Measurements from ENCODE around the gene ENPP7. TPM values are rescaled to one million over a fixed set of nuclear protein-coding genes. Genes with fewer than 3 reads are reported as not detected.

The ENPP7 gene
- polyA plus RNA-seq, 1 donor (not counting 4 experiments of a cell fraction or from before 2014, with no cell fraction given) = not detected

DNA sequence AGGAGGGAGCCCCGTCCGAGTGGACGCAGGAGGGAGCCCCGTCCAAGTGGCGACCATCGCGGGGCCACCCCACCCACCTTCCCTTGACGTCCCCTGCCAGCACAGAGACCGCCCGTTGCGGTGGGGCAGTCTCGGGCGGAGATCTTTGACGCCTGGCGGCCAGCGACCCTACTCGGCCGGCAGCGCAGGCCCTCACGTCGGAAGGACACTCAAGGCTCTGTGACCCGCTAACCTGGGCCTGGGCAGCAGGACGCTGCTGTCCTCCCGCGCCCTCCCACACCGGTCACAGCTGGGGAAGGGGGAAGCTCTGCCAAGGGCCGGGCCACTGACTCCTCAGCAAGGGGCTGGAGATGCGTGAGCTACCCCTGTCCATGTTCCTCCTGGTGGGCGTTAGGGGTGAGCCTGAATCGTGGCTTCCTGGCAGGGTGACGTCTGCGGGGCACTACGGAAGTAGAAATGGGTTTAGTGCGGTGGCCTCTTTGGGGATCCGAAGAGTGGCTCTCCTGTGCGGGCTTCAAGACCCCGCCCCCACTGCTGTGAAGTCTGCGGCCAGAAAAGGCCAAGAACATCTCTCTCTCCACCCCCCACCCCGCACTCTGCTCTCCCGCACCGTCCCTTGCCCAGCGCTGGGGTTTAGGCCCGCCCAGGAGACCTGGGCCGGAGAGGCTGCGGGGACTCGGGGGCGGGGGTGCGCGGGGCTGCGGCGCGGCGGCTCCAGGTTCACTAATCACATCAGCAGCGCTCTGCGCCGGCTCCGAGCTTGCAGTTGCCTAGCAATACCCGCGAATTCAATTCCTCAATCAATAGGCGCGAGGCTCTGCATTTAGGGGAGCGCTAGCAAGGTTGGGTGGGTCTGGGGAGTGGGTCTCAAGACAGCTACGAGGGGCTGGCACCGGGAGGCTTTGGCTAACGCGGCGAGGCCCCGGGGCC, 60.3 kb downstream of the ENPP7 start:
- FAIRE-seq = no peak
- H3K4me2 ChIP-seq (ENCODE audit: control insufficient read depth, extremely low read depth, insufficient read depth, low read depth, low read length) = no peak overlapping the region

DNA sequence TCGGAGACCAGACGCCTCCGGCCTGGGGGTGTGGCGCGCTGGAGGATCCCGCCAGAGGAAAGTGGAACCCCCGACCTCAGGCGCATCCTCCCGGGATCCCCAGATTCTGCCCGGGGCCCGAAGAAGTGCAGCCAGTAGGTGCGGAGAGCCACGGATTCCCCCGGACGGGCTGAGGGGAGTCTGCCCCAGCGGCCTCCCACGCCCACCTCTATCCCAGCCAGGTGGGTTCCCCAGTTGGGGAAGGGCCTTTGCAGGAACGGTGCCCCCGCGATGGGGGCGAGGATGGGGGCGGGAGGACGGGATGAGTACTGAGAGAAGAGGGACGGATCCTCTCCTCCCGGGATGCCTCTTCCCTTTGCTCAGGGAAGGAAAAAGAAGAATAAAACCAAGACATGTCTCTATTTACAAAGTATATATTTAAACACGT, 61.0 kb downstream of the ENPP7 start:
- H3K9ac ChIP-seq (ENCODE audit: control insufficient read depth, extremely low read depth, insufficient read depth, low read length) = no peak overlapping the region
- no peak overlapping the region for H3K27ac ChIP-seq (ENCODE audit: control insufficient read depth, insufficient read depth, low read length)
- H3K79me2 ChIP-seq (ENCODE audit: control insufficient read depth, insufficient read depth, low read length) = no peaks in the 10 kb centered on the region
- peak; percentile 89 for TF ChIP-seq EZH2 (IDR thresholded peaks at IDR 0.05; ENCODE audit: low read length)
- TF ChIP-seq, protein P1, sequence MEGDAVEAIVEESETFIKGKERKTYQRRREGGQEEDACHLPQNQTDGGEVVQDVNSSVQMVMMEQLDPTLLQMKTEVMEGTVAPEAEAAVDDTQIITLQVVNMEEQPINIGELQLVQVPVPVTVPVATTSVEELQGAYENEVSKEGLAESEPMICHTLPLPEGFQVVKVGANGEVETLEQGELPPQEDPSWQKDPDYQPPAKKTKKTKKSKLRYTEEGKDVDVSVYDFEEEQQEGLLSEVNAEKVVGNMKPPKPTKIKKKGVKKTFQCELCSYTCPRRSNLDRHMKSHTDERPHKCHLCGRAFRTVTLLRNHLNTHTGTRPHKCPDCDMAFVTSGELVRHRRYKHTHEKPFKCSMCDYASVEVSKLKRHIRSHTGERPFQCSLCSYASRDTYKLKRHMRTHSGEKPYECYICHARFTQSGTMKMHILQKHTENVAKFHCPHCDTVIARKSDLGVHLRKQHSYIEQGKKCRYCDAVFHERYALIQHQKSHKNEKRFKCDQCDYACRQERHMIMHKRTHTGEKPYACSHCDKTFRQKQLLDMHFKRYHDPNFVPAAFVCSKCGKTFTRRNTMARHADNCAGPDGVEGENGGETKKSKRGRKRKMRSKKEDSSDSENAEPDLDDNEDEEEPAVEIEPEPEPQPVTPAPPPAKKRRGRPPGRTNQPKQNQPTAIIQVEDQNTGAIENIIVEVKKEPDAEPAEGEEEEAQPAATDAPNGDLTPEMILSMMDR (optimal IDR thresholded peaks at IDR 0.05 in 1 of 3, IDR thresholded peaks at IDR 0.05 in 1 of 3, conservative IDR thresholded peaks at IDR 0.05 in 1 of 3; ENCODE audit: extremely low read depth in 1 of 3, insufficient read depth in 2 of 3, low read length in 3 of 3) = no peak
- H3K27me3 ChIP-seq (ENCODE audit: control insufficient read depth, extremely low read depth, insufficient read depth, low read length) = peaks cover 61% of the 10 kb centered on the region
- no peaks in the 10 kb centered on the region for H3K9me1 ChIP-seq (ENCODE audit: control insufficient read depth, extremely low read depth, insufficient read depth, low read length)
- dilution Hi-C loops (cut with MboI; ENCODE audit: extremely low pct_ligation_motif_present, low sequenced_read_pairs) = no loop called here
- H3K36me3 ChIP-seq (ENCODE audit: control insufficient read depth in 2 of 2, extremely low read depth in 1 of 2, insufficient read depth in 2 of 2, low read length in 2 of 2) = peaks cover 6 to 8% of the 10 kb centered on the region in 2 experiments
- H4K20me1 ChIP-seq (ENCODE audit: control insufficient read depth, extremely low read depth, insufficient read depth, low read length) = no peaks in the 10 kb centered on the region
- no peaks in the 10 kb centered on the region for H3K9me3 ChIP-seq (ENCODE audit: control insufficient read depth, low read depth, low read length)
- DNase-seq (ENCODE audit: low read depth, low spot score) (no peak), FAIRE-seq (no peak)
- no peak overlapping the region for H2AFZ ChIP-seq (ENCODE audit: control insufficient read depth, low read length)
- peaks cover 20% of the 10 kb centered on the region for H3K4me1 ChIP-seq (ENCODE audit: control insufficient read depth, extremely low read depth, insufficient read depth, low read length)
- no peak overlapping the region for H3K4me3 ChIP-seq (ENCODE audit: control insufficient read depth in 2 of 3, extremely low read depth in 1 of 3, insufficient read depth in 2 of 3, low read depth in 1 of 3, low read length in 3 of 3)
- peak overlapping the region; percentile 37 for H3K4me2 ChIP-seq (ENCODE audit: control insufficient read depth, extremely low read depth, insufficient read depth, low read depth, low read length)

More for the DNA sequence above, 60.3 kb downstream of the ENPP7 start:
- Histone ChIP-seq H3K36me3 (ENCODE audit: control insufficient read depth in 2 of 2, extremely low read depth in 1 of 2, insufficient read depth in 2 of 2, low read length in 2 of 2) (peaks cover 6 to 8% of the 10 kb centered on the region in 2 experiments), H3K9me1 (ENCODE audit: control insufficient read depth, extremely low read depth, insufficient read depth, low read length) (no peaks in the 10 kb centered on the region), H3K9ac (ENCODE audit: control insufficient read depth, extremely low read depth, insufficient read depth, low read length) (no peak overlapping the region), H3K79me2 (ENCODE audit: control insufficient read depth, insufficient read depth, low read length) (no peaks in the 10 kb centered on the region), H3K9me3 (ENCODE audit: control insufficient read depth, low read depth, low read length) (no peaks in the 10 kb centered on the region), H4K20me1 (ENCODE audit: control insufficient read depth, extremely low read depth, insufficient read depth, low read length) (no peaks in the 10 kb centered on the region), H3K4me3 (ENCODE audit: control insufficient read depth in 2 of 3, extremely low read depth in 1 of 3, insufficient read depth in 2 of 3, low read depth in 1 of 3, low read length in 3 of 3) (no peak overlapping the region), H3K4me1 (ENCODE audit: control insufficient read depth, extremely low read depth, insufficient read depth, low read length) (peaks cover 16% of the 10 kb centered on the region), H3K27ac (ENCODE audit: control insufficient read depth, insufficient read depth, low read length) (no peak overlapping the region), H2AFZ (ENCODE audit: control insufficient read depth, low read length) (no peak overlapping the region), H3K27me3 (ENCODE audit: control insufficient read depth, extremely low read depth, insufficient read depth, low read length) (peaks cover 64% of the 10 kb centered on the region)
- TF ChIP-seq, protein P1 (optimal IDR thresholded peaks at IDR 0.05 in 1 of 3, IDR thresholded peaks at IDR 0.05 in 1 of 3, conservative IDR thresholded peaks at IDR 0.05 in 1 of 3; ENCODE audit: extremely low read depth in 1 of 3, insufficient read depth in 2 of 3, low read length in 3 of 3) = no peak
- peak; percentile 92 for TF ChIP-seq EZH2 (IDR thresholded peaks at IDR 0.05; ENCODE audit: low read length)
- dilution Hi-C loops (cut with MboI; ENCODE audit: extremely low pct_ligation_motif_present, low sequenced_read_pairs) = no loop called here
- no peak for DNase-seq (ENCODE audit: low read depth, low spot score)

Small RNA genes lying within 50 kb of the gene (small RNA-seq; reads per million reads assigned to genes)
- 0 reads per million in 3 experiments for gene MIR4739 (ENCODE audit: insufficient read length in 3 of 3, low read depth in 3 of 3, low replicate concordance in 1 of 3)

Other genes starting within 250 kb of the ENPP7 start
- gene RBFOX3, start 119.9 kb upstream of the ENPP7 start, polyA plus RNA-seq = not detected in 3 replicates
- gene CBX2, start 47.2 kb downstream of the ENPP7 start, polyA plus RNA-seq = 1.7 to 2.3 TPM (median 1.8 TPM) in 3 replicates
- gene CBX8, start 66.1 kb downstream of the ENPP7 start, polyA plus RNA-seq = 0.22 to 0.49 TPM (median 0.24 TPM) in 3 replicates
- 5.4 to 11.0 TPM (median 7.0 TPM) in 3 replicates for gene CBX4, start 108.5 kb downstream of the ENPP7 start, polyA plus RNA-seq